Esophagus muscularis mucosa (tissue), 4 donors: ENCODE data around the gene PSG5. TPM values are rescaled to one million over a fixed set of nuclear protein-coding genes. Genes with fewer than 3 reads are reported as not detected.
"Not testable (repeated sequence)": the region's sequence is repeated elsewhere in the genome, so short reads cannot be mapped to it uniquely, and the experiment has no call there.

Source experiments
- DNase-seq: peaks from one replicate; pipeline ENCODE4 v3.0.0-alpha.2; 2017; ENCODE audit errors: extremely low spot score
- H3K27ac ChIP-seq, 4 donors: fragments of 200-600 bp; sonication (generic); replicated peaks in 1 of 4; 1 replicate in 3 of 4; 2 replicates in 1 of 4; pipeline ENCODE4 v1.5.1; 2016 to 2019; ENCODE audit warnings: mild to moderate bottlenecking in 1 of 4
- H3K27me3 ChIP-seq, 4 donors: fragments of 200-600 bp; sonication (generic); one replicate each; pipeline versions ENCODE4 v1.5.1 to v1.6.0; 2016 to 2019
- H3K36me3 ChIP-seq, 4 donors: fragments of 200-600 bp; sonication (generic); one replicate each; pipeline ENCODE4 v1.5.1; 2016 to 2019
- H3K4me1 ChIP-seq, 4 donors: fragments of 200-600 bp; sonication (generic); one replicate each; pipeline ENCODE4 v1.5.1; 2016 to 2019
- H3K4me3 ChIP-seq, 4 donors: fragments of 200-600 bp; sonication (generic); 1 replicate in 2 of 4; 2 replicates in 2 of 4; pipeline ENCODE4 v1.5.1; 2016 to 2019; ENCODE audit warnings: mild to moderate bottlenecking in 4 of 4, moderate library complexity in 1 of 4
- H3K9me3 ChIP-seq, 4 donors: fragments of 200-600 bp; sonication (generic); 1 replicate in 3 of 4; 2 replicates in 1 of 4; pipeline ENCODE4 v1.5.1; 2016 to 2019
- EP300 ChIP-seq: sonication (generic); formaldehyde crosslinking; IDR thresholded peaks from one replicate; pipeline ENCODE4 v1.6.1; 2017; ENCODE audit warnings: antibody characterized with exemption
- POLR2A ChIP-seq: fragments of 450-650 bp; IDR thresholded peaks from one replicate; pipeline ENCODE4 v1.6.1; 2017; ENCODE audit warnings: antibody characterized with exemption, moderate library complexity, mild to moderate bottlenecking, low read depth
- POLR2AphosphoS5 ChIP-seq, 2 donors: sonication (generic); formaldehyde crosslinking; IDR thresholded peaks; one replicate each; pipeline ENCODE4 v1.6.1; 2017; ENCODE audit warnings: antibody characterized with exemption in 2 of 2
- WGBS: methylation state at CpG from one replicate; pipeline ENCODE4 v1.1.5; 2018; 5-methylcytosine and 5-hydroxymethylcytosine counted together
- intact Hi-C: fragments of 100-400 bp; cut with DNase I; formaldehyde crosslinking; loops from one replicate; pipeline ENCODE4 v1.15.1; 2023
- total RNA-seq, 4 donors: library from RNA; depleted of rRNA; stranded (reverse); fragments of >200 nt; gene quantifications; one replicate each; pipeline versions ENCODE4 v1.1.0 to v1.2.1, GENCODE V29; 2016
- TF ChIP-seq, protein P1 (sequence below), 3 experiments: fragments of 200-600 bp in 2 of 3; fragments of 450-650 bp in 1 of 3; sonication (generic) in 2 of 3; IDR thresholded peaks; one replicate each; pipeline ENCODE4 v1.5.1; 2017 to 2019; ENCODE audit warnings: antibody characterized with exemption in 3 of 3, mild to moderate bottlenecking in 2 of 3, moderate library complexity in 1 of 3

Gene PSG5
- total RNA-seq, result not detected

GRCh38 chr19:43186311-43186935 is at the start of gene PSG5:
TSS of gene PSG5 (minus strand) at chr19:43186536. CDS start at chr19:43186405, 131 bp downstream.
- H3K4me1 ChIP-seq, H3K27me3 ChIP-seq, H3K4me3 ChIP-seq, DNase-seq, H3K36me3 ChIP-seq, H3K9me3 ChIP-seq, H3K27ac ChIP-seq, intact Hi-C loops: not testable (repeated sequence)
- WGBS, result 72% methylated on average over 6 of the region's 7 CpGs

DNA sequence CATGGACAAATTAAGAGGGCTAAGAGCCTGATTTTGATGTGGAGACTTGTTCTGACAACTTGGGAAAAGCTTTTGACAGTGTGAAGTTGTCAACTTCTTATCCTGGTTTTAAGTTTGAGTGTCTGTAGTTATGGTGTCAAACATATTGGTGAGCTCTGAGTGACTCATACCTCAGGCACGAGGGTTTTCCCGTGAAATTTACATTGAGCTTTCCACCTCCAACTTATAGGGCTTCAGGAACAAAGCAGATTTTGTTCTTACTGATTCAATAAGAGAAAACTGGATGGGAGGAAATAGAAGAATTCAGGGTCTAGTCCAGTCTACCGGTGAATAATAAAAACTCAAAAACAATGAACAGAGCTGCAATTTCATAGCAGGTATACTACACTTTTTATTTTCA is 49.4 kb upstream of the PSG5 start:
- H3K36me3 ChIP-seq, H3K4me3 ChIP-seq, H3K4me1 ChIP-seq, H3K27ac ChIP-seq, intact Hi-C loops, H3K9me3 ChIP-seq, H3K27me3 ChIP-seq, DNase-seq: not testable (repeated sequence)
- no CpG with 5 or more reads among the region's 3 CpGs for WGBS

DNA sequence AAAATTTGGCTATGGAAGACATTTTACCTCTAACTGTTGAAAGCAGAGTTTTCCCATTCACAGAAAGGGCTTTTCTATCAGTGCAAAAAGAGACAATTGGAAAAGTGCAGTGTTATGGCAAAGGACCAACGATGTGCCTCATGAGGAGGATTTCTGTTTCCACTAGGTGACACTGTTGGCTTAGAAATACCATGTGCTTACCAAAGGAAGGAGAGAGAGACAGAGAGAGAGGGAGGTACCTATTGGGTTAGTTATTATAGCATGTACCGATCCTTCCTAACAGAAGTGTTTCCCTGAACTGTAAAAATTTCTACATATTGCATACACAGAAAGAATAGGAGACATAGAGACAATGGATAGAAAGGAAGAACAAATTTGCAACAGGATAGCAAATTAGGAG is 43.0 kb upstream of the PSG5 start:
- Histone ChIP-seq H3K4me1 (no peaks in the 10 kb centered on the region), H3K27me3 (no peaks in the 10 kb centered on the region), H3K36me3 (no peaks in the 10 kb centered on the region), H3K4me3 (no peak overlapping the region), H3K27ac (no peak overlapping the region), H3K9me3 (peaks cover 0 to 41% (median 12%) of the 10 kb centered on the region in 4 donors)
- DNase-seq, result no peak
- WGBS, result no CpG with 5 or more reads among the region's 2 CpGs
- TF ChIP-seq EP300 (no peak), POLR2AphosphoS5 (IDR thresholded peaks at IDR 0.05) (no peak), POLR2A (no peak)
- TF ChIP-seq, protein P1, sequence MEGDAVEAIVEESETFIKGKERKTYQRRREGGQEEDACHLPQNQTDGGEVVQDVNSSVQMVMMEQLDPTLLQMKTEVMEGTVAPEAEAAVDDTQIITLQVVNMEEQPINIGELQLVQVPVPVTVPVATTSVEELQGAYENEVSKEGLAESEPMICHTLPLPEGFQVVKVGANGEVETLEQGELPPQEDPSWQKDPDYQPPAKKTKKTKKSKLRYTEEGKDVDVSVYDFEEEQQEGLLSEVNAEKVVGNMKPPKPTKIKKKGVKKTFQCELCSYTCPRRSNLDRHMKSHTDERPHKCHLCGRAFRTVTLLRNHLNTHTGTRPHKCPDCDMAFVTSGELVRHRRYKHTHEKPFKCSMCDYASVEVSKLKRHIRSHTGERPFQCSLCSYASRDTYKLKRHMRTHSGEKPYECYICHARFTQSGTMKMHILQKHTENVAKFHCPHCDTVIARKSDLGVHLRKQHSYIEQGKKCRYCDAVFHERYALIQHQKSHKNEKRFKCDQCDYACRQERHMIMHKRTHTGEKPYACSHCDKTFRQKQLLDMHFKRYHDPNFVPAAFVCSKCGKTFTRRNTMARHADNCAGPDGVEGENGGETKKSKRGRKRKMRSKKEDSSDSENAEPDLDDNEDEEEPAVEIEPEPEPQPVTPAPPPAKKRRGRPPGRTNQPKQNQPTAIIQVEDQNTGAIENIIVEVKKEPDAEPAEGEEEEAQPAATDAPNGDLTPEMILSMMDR (IDR thresholded peaks at IDR 0.05), result no peak
- intact Hi-C loops, result no loop called here

DNA sequence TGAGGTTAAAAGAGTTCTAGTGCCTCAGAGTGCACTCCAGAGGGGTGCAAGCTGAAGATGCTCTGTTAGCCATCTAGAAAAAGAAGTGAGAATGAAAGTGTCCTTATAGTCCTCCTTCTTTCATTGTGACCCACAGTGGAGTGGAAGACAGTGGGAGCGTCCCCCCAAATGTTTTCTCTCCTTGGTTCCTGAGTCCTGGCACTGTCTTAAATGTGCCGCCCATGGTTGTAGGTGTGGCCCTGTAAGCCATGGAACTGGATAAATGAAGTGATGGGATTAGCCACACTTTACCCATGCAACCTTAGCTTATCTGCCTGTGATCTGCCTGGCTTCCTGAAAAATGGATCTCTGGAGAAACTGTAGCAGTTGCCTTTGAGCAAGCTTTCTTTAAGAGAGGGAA is 42.4 kb upstream of the PSG5 start:
- intact Hi-C loops, H3K4me3 ChIP-seq, H3K27me3 ChIP-seq, H3K27ac ChIP-seq, H3K4me1 ChIP-seq, DNase-seq, H3K36me3 ChIP-seq: not testable (repeated sequence)
- WGBS, result no CpG with 5 or more reads among the region's 2 CpGs
- H3K9me3 ChIP-seq, result peaks cover 0 to 41% (median 12%) of the 10 kb centered on the region in 4 donors

DNA sequence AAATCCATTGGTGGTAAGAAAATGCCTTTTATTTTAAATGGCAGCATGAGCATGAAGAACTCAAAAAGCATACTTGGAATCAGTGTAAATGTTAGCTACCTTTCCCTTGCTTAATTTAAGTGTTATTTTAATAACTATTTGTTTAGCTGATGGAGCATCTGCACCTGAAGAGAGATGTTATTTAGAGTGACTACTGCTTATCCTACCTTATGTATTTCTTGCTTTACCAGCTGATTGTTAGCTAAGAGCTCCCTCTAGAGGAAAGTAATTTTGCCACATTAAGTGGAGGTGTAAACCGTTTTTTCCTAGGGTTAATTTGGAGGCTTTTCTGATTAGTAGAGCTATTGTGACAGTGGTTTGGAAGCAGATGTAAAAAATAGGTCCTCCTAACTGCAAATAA is 40.6 kb upstream of the PSG5 start:
- WGBS, result no CpG with 5 or more reads among the region's 1 CpG
- H3K36me3 ChIP-seq, H3K27ac ChIP-seq, DNase-seq, H3K4me3 ChIP-seq, H3K4me1 ChIP-seq, intact Hi-C loops, H3K27me3 ChIP-seq: not testable (repeated sequence)
- peaks cover 0 to 41% (median 12%) of the 10 kb centered on the region in 4 donors for H3K9me3 ChIP-seq

DNA sequence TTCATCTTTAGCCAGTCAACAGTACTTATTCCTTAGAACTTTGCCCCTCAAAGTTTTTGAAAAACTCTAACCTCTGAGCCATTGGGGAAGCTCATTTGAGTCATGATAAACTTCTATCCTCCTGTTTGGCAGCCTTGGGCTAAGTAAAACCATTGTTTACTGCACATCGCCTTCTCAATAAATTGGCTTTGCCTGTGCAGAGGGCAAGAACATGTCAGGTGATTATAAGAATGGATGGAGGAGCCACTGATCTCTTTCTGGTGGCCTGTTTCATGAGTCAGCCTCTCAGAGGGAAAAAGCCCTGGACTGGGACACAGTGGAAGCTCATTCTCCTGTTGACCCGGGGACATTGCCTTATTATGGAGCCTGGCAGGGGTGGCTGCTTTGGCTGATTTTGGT is 38.5 kb upstream of the PSG5 start:
- TF ChIP-seq POLR2A, result no peak
- TF ChIP-seq POLR2AphosphoS5 (IDR thresholded peaks at IDR 0.05), result no peak
- TF ChIP-seq, protein P1 (IDR thresholded peaks at IDR 0.05), result no peak
- TF ChIP-seq EP300, result no peak
- Histone ChIP-seq H3K4me1 (no peaks in the 10 kb centered on the region), H3K9me3 (peaks cover 0 to 25% (median 10%) of the 10 kb centered on the region in 4 donors), H3K27me3 (no peaks in the 10 kb centered on the region), H3K36me3 (no peaks in the 10 kb centered on the region), H3K27ac (no peak overlapping the region), H3K4me3 (no peak overlapping the region)
- no peak for DNase-seq
- intact Hi-C loops, result no loop called here
- no CpG with 5 or more reads among the region's 2 CpGs for whole genome bisulfite sequencing

DNA sequence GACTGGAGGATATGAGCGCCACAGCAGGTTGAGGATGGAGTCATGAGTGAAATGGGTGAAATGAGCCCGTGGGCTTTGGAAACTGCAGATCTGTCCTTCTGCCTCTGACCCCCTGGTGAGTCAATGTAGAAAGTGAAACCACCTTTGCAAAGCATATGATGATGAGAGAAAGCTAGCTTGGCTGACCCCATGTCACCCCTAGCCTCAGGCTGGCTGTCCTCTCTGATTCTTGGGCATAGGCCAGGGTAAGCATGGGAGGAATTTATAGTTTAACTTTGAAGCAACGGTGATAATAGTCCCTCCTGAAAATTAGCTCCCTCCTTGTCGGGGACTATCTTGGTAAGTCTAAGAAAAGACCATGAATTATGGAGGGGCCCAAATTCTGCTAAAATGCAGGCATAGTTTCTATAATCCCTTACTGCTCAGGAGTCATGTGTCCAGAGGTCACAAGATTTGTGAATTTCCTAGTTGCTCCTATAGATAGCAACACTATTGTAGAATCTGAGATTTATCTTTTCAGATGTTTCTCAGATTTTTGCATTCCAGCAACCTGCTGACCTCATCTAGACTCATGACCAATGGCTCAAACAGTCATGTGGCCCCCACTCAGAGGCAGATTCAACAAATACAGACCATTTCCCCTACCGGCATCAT is 38.0 kb upstream of the PSG5 start:
- DNase-seq, intact Hi-C loops, H3K27me3 ChIP-seq, H3K36me3 ChIP-seq, H3K27ac ChIP-seq, H3K4me3 ChIP-seq, H3K4me1 ChIP-seq: not testable (repeated sequence)
- peaks cover 0 to 22% (median 8%) of the 10 kb centered on the region in 4 donors for H3K9me3 ChIP-seq
- WGBS, result no CpG with 5 or more reads among the region's 5 CpGs

DNA sequence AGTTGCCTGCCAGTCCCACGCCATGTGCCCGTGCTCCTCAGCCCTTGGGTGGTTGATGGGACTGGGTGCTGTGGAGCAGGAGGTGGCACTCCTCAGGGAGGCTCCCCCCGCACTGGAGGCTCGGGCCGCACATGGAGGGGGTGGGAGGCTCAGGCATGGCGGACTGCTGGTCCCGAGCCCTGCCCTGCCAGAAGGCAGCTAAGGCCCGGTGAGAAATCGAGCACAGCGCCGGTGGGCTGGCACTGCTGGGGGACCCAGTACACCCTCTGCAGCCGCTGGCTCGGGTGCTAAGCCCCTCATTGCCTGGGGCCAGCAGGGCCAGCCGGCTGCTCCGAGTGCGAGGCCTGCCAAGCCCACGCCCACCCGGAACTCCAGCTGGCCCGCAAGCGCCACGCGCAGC is 35.6 kb upstream of the PSG5 start:
- DNase-seq, H3K9me3 ChIP-seq, H3K27ac ChIP-seq, H3K4me1 ChIP-seq, intact Hi-C loops, H3K27me3 ChIP-seq, H3K4me3 ChIP-seq, H3K36me3 ChIP-seq: not testable (repeated sequence)
- WGBS, result no CpG with 5 or more reads among the region's 22 CpGs

DNA sequence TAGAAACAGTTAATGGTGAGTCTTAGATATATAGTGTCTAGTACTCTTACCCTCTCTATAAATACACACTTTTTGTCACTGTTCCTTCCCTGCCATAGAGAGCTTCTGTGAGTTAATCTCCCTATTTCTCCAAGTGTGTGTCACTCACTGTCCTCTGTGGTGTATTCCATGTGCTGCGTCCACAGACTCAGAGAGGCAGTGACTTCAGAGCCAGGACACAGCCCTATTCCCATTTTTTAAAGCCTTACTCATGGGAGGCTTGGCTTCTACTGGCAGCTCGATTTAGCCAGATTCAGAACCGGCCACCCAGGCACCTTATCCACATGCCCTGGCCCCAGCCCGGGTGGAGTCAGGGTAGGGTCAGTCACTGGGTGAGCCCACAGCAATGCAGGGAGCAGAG is 32.8 kb upstream of the PSG5 start:
- H3K4me3 ChIP-seq, DNase-seq, H3K36me3 ChIP-seq, intact Hi-C loops, H3K4me1 ChIP-seq, H3K27me3 ChIP-seq, H3K9me3 ChIP-seq, H3K27ac ChIP-seq: not testable (repeated sequence)
- whole genome bisulfite sequencing, result no CpG with 5 or more reads among the region's 4 CpGs

DNA sequence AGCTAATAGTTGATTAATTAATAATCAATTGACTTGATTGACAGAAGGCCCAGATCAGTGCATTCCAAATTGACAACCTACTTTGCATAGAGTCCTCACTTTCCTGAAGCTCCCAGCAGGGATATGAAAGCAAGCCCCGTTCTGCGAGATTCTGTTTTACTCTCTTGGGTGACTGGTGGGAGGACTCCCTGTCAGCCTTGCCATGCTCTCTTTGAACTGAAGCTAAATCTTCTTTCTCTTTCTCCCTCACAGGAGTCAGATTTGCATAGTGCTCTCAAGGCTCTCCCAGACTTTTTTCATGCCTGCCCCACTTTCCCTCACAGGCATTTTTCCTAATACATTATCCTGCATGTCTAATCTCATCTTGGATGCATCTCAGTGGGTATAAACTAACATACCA is 29.5 kb upstream of the PSG5 start:
- H3K4me1 ChIP-seq, H3K27me3 ChIP-seq, intact Hi-C loops, H3K36me3 ChIP-seq, H3K9me3 ChIP-seq, H3K27ac ChIP-seq, H3K4me3 ChIP-seq, DNase-seq: not testable (repeated sequence)
- WGBS, result no CpG with 5 or more reads among the region's 2 CpGs
